ENCODE data around the gene MPHOSPH9. TPM values are rescaled to one million over a fixed set of nuclear protein-coding genes. Genes with fewer than 3 reads are reported as not detected.

The MPHOSPH9 gene
- total and polyA plus RNA-seq, 2 of the 13 experiments (the other 11 are each of a cell fraction or from before 2014, with no cell fraction given) = 20.3 to 63.4 TPM

DNA sequence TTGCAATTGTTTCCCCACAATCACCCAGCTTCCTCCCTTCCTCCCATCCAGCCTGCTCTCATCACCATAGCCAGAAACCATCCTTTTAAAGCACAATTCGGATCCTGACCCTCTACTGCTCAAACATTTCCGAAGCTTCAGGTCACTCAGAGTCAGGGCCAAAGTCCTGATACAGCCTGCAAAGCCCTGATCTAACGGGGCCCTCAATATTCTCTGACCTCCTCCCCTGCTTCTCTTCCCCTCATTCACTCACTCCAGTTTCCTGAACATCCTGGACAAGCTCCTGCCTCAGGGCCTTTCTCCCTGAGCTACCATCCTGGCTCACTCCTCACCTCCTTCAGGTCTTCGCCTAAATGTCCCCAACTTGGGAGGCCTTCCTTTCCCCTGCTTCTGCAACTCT lies 128.1 kb downstream of the MPHOSPH9 start (continued):
- TF ChIP-seq, protein P1, sequence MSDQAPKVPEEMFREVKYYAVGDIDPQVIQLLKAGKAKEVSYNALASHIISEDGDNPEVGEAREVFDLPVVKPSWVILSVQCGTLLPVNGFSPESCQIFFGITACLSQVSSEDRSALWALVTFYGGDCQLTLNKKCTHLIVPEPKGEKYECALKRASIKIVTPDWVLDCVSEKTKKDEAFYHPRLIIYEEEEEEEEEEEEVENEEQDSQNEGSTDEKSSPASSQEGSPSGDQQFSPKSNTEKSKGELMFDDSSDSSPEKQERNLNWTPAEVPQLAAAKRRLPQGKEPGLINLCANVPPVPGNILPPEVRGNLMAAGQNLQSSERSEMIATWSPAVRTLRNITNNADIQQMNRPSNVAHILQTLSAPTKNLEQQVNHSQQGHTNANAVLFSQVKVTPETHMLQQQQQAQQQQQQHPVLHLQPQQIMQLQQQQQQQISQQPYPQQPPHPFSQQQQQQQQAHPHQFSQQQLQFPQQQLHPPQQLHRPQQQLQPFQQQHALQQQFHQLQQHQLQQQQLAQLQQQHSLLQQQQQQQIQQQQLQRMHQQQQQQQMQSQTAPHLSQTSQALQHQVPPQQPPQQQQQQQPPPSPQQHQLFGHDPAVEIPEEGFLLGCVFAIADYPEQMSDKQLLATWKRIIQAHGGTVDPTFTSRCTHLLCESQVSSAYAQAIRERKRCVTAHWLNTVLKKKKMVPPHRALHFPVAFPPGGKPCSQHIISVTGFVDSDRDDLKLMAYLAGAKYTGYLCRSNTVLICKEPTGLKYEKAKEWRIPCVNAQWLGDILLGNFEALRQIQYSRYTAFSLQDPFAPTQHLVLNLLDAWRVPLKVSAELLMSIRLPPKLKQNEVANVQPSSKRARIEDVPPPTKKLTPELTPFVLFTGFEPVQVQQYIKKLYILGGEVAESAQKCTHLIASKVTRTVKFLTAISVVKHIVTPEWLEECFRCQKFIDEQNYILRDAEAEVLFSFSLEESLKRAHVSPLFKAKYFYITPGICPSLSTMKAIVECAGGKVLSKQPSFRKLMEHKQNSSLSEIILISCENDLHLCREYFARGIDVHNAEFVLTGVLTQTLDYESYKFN (CRISPR knock-in tag; conservative IDR thresholded peaks at IDR 0.05) = 0 out of 2 replicates have a peak, but pooled peaks have one; percentile 16
- TF ChIP-seq ZNF720 (CRISPR knock-in tag; IDR thresholded peaks at IDR 0.05) = no peak
- no peak for TF ChIP-seq POLR2G (IDR thresholded peaks at IDR 0.05; ENCODE audit: low read depth, low read length)
- TF ChIP-seq ZNF674 (CRISPR knock-in tag; IDR thresholded peaks at IDR 0.05; ENCODE audit: low read depth) = no peak
- TF ChIP-seq ZNF850 (CRISPR knock-in tag; conservative IDR thresholded peaks at IDR 0.05) = no peak
- TF ChIP-seq, protein P2, sequence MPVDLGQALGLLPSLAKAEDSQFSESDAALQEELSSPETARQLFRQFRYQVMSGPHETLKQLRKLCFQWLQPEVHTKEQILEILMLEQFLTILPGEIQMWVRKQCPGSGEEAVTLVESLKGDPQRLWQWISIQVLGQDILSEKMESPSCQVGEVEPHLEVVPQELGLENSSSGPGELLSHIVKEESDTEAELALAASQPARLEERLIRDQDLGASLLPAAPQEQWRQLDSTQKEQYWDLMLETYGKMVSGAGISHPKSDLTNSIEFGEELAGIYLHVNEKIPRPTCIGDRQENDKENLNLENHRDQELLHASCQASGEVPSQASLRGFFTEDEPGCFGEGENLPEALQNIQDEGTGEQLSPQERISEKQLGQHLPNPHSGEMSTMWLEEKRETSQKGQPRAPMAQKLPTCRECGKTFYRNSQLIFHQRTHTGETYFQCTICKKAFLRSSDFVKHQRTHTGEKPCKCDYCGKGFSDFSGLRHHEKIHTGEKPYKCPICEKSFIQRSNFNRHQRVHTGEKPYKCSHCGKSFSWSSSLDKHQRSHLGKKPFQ (CRISPR knock-in tag; IDR thresholded peaks at IDR 0.05; ENCODE audit: insufficient replicate concordance) = no peak
- TF ChIP-seq, protein P3, sequence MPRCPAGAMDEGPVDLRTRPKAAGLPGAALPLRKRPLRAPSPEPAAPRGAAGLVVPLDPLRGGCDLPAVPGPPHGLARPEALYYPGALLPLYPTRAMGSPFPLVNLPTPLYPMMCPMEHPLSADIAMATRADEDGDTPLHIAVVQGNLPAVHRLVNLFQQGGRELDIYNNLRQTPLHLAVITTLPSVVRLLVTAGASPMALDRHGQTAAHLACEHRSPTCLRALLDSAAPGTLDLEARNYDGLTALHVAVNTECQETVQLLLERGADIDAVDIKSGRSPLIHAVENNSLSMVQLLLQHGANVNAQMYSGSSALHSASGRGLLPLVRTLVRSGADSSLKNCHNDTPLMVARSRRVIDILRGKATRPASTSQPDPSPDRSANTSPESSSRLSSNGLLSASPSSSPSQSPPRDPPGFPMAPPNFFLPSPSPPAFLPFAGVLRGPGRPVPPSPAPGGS (CRISPR knock-in tag; IDR thresholded peaks at IDR 0.05) = no peak
- TF ChIP-seq ZNF225 (CRISPR knock-in tag; IDR thresholded peaks at IDR 0.05) = no peak
- TF ChIP-seq, protein P4, sequence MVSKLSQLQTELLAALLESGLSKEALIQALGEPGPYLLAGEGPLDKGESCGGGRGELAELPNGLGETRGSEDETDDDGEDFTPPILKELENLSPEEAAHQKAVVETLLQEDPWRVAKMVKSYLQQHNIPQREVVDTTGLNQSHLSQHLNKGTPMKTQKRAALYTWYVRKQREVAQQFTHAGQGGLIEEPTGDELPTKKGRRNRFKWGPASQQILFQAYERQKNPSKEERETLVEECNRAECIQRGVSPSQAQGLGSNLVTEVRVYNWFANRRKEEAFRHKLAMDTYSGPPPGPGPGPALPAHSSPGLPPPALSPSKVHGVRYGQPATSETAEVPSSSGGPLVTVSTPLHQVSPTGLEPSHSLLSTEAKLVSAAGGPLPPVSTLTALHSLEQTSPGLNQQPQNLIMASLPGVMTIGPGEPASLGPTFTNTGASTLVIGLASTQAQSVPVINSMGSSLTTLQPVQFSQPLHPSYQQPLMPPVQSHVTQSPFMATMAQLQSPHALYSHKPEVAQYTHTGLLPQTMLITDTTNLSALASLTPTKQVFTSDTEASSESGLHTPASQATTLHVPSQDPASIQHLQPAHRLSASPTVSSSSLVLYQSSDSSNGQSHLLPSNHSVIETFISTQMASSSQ (IDR thresholded peaks at IDR 0.05; ENCODE audit: low read depth) = no peak
- TF ChIP-seq, protein P4 (CRISPR knock-in tag; IDR thresholded peaks at IDR 0.05; ENCODE audit: borderline replicate concordance) = no peak
- TF ChIP-seq RARA (CRISPR knock-in tag; IDR thresholded peaks at IDR 0.05) = peak; percentile 33; the same call in 1 of the 2 replicates
- no peak for TF ChIP-seq ZBTB1 (CRISPR knock-in tag; IDR thresholded peaks at IDR 0.05; ENCODE audit: borderline replicate concordance)
- TF ChIP-seq, protein P5, sequence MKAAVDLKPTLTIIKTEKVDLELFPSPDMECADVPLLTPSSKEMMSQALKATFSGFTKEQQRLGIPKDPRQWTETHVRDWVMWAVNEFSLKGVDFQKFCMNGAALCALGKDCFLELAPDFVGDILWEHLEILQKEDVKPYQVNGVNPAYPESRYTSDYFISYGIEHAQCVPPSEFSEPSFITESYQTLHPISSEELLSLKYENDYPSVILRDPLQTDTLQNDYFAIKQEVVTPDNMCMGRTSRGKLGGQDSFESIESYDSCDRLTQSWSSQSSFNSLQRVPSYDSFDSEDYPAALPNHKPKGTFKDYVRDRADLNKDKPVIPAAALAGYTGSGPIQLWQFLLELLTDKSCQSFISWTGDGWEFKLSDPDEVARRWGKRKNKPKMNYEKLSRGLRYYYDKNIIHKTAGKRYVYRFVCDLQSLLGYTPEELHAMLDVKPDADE (CRISPR knock-in tag; IDR thresholded peaks at IDR 0.05) = no peak
- TF ChIP-seq ZNF382 (CRISPR knock-in tag; IDR thresholded peaks at IDR 0.05; ENCODE audit: borderline replicate concordance) = no peak
- TF ChIP-seq CAMTA2 (CRISPR knock-in tag; IDR thresholded peaks at IDR 0.05; ENCODE audit: borderline replicate concordance) = no peak
- TF ChIP-seq TBX2 (CRISPR knock-in tag; IDR thresholded peaks at IDR 0.05; ENCODE audit: borderline replicate concordance) = no peak
- TF ChIP-seq PITX1 (CRISPR knock-in tag; IDR thresholded peaks at IDR 0.05) = no peak
- TF ChIP-seq AGO1 (IDR thresholded peaks at IDR 0.05; ENCODE audit: low read depth, low read length, poor library complexity, severe bottlenecking) = no peak
